GM08714 (cell line): ENCODE results near the gene LYZL6.
"Not testable (repeated sequence)": the region's sequence is repeated elsewhere in the genome, so short reads cannot be mapped to it uniquely, and the experiment has no call there.

Experiments used
- H3K4me3 ChIP-seq: fragments of 200-500 bp; sonication (Bioruptor generic); 2 replicates; pipeline ENCODE4 v1.5.1; 2014; ENCODE audit warnings: mild to moderate bottlenecking, low read length, inconsistent platforms
- ZNF274 ChIP-seq: IDR thresholded peaks from 2 replicates; pipeline ENCODE4 v1.6.1; 2012; ENCODE audit warnings: mild to moderate bottlenecking, low read depth, low read length

LYZL6 gene

DNA sequence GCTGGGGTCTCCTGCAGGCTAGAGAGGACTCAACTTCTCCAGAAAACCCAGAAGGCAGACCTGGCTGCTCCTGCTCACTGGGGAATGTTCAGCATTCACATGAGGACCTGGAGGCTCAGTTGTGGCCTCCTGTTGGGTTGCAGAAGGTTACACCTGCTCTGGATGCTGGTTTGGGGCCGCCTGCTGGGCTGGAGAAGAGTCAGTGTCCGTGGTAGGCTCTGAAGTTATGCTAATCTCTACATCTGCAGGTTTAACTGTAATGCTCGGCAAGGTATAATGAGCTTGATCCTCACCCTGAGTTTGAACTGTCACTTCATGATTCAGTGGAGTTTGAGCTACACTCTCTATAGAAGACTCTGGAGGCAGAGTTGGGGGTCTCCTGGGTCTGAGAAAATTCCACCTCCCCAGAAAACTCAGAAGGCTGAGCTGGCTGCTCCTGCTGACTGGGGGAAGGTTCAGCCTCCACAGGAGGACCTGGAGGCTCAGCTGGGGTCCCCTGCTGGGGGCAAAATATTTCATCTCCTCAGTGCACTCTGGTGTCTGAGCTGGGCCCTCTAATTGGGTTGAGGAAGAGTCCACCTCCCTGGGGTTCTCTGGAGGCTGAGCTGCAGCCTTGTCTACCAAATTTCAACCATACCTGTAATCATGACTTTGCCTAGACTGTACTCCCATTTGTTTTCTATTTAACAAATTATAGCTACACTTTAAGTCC, 36.4 kb downstream of the LYZL6 start:
- no peak for TF ChIP-seq ZNF274

DNA sequence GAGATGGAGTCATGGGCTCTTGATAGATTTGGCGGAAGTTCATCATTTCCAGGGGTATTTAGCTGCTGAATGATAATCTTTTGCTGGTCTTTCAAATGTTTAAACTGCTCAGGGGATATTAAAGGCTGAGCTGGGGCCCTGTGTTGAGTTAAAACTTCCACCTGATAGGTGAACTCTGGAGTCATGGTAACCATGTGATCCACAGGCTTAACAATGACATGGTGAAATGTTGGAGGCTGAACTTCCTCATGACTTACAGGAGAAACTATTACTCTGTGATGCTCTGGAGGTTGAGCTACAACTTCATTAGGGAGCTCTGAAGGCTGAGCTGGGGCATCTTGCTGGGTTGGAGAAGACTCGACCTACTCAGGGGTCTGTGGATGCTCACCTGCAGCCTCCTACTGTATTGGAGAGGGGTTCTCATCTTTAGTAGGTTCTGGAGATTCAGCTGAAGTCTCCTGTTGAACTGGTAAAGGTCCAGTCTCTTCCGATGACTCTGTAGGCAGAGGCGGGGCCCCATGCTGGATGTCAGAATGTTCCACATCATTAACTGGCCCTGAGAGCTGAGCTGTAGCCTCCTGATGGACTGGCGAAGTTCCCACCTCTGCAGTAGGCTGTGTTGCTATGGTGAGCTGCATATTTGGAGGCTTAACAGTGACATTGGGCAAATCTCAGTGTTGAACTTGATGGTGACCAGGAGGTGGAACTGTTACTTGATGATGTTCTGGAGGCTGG, 37.2 kb downstream of the LYZL6 start:
- TF ChIP-seq ZNF274 = no peak
- no peak overlapping the region for H3K4me3 ChIP-seq

More for the DNA sequence above, 36.4 kb downstream of the LYZL6 start:
- no peak overlapping the region for H3K4me3 ChIP-seq

DNA sequence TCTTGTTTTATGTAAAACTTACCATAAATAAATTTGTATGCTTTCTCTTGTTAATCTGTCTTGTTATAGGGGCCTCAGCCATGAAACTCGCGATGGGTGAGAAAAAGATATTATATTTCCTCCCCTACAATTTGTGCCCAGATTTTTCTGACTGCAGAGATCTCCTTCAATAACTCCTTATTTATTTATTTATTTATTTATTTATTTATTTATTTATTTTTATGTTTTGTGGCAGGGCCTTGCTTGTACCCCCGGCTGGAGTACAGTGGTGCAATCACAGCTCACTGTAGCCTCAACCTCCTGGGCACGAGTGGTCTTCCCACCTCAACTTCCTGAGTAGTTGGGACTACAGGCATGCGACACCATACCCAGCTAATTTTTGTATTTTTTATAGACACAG, 40.1 kb downstream of the LYZL6 start:
- no peak for TF ChIP-seq ZNF274
- no peak overlapping the region for H3K4me3 ChIP-seq

DNA sequence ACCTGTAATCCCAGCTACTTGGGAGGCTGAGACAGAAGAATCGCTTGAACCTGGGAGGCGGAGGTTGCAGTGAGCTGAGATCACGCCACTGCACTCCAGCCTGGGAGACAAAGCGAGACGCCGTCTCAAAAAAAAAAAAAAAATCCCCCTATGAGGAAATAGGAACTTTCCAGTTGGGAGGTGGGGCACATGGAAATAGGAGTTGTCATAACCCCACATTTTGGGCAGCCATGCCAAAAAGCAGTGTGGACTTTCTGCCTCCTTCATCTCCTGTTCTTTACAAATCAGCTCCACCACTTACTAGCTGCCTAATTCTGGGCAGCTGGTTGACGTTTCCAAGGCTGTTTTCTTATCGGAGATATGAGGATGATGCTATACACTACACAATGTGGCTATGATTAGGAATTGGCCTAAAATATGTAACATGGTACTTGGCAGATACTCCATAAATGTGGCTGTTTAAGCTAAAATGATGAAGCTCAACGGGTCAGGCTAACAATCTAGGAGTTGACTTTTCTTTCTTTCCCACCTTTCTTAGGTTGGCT, 41.8 kb downstream of the LYZL6 start:
- no peak overlapping the region for H3K4me3 ChIP-seq
- TF ChIP-seq ZNF274 = no peak

DNA sequence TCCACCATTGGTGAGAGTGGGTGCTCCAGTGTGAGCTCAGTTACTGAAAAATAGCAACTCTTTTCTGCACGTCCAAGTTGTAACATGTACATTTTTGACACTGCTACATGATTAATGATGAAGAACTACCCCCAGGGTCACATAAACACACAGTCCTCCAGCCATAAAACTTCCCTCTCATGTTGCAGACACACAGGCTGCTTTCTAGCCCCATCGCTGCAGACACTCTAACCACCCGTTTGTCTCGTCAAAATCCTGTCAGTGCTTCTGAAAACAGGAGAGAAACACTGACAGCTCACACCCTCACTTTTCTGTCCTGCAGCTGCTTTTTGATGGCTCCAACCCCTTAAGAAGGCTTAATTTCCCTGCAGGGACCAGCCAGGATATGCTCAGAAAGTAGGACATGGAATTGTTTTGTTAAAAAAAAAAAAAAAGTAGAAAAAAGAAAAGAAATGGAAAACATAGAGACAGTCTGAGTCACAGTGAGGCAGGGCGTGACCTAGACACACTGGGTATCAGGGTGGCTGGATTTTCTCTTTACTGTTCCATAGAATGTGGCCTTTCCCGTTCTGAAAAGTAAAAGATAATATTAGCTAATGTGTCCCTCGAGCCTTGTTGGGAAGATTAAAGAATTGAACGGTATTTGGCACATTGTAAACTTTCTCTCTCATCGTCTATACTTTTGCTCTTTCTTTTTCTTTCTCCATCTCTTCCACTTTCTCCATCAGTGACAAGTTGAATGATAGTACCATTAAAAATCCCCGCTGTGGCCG, 42.6 kb downstream of the LYZL6 start:
- no peak overlapping the region for H3K4me3 ChIP-seq
- TF ChIP-seq ZNF274 = no peak

DNA sequence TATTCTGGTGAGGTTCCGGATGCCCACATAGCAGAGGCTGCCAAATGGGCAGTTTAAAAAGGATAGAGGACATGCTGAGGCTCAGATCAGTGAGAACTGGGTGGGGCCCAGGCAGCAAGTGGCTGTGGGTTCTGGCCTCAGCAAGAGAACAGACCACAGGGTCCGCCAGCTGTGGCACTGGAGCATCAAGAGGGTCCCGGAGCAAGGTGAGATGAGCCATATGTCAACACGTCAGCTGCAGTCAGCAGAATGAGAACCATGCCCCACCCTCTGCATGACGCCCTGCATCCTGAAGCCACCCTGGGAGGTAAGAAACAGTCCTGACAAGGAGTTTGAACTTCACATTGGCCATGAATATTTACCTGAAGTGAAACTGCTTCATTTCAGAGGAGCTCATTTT, 43.2 kb downstream of the LYZL6 start:
- no peak for TF ChIP-seq ZNF274
- no peak overlapping the region for H3K4me3 ChIP-seq

DNA sequence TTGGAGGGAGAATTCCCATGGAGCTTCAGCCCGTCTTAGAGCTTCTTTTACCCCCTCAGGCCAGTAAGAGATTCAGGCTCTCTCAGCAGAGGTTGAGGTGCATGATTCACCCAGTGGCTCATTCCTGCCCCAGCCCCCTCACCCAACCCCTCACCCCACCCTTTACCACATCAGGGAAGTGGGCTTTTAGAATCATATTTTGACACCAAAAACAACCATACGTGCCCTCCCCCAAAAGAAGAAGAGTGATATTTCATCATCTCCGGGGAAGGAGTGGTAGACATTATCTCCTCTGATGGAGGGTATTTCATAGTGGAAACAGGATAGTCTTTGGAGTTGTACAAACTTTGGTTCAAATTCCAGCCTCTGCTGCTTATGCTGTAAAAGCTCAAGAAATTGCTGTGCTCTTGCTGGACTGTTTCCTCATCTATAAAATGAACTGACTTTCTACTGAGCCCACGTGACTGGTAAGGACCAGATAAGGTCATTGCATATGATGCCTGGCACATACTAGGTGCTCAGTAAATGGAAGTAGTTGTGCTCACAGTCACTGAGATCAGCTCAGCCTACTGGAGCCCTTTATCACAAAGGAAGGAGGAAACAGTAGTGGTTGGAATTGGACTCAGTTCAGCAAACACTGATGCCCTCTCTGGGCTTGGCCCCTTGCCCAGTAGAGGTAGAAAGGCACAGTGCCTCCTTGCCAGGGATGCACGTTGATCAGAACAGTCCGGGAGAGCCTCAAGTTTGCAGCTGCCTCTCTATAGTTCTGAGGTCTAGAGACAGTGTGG, 45.0 kb downstream of the LYZL6 start:
- H3K4me3 ChIP-seq = no peak overlapping the region
- TF ChIP-seq ZNF274 = no peak

DNA sequence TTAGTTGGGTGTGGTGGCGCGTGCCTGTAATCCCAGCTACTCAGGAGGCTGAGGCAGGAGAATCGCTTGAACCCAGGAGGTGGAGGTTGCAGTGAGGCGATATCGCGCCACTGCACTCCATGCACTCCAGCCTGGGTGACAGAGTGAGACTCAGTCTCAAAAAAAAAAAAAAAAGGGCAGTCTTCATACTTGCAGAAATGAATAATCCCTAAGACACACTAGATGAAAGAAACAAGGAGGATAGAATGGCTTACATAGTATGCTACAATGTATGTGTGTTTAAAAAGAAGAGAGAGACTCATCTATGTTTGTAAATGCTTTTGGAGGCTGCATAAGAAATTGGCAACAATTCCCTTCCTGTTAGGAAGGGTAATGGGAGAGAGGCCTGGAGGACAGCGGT, 45.7 kb downstream of the LYZL6 start:
- not testable (repeated sequence) for H3K4me3 ChIP-seq

DNA sequence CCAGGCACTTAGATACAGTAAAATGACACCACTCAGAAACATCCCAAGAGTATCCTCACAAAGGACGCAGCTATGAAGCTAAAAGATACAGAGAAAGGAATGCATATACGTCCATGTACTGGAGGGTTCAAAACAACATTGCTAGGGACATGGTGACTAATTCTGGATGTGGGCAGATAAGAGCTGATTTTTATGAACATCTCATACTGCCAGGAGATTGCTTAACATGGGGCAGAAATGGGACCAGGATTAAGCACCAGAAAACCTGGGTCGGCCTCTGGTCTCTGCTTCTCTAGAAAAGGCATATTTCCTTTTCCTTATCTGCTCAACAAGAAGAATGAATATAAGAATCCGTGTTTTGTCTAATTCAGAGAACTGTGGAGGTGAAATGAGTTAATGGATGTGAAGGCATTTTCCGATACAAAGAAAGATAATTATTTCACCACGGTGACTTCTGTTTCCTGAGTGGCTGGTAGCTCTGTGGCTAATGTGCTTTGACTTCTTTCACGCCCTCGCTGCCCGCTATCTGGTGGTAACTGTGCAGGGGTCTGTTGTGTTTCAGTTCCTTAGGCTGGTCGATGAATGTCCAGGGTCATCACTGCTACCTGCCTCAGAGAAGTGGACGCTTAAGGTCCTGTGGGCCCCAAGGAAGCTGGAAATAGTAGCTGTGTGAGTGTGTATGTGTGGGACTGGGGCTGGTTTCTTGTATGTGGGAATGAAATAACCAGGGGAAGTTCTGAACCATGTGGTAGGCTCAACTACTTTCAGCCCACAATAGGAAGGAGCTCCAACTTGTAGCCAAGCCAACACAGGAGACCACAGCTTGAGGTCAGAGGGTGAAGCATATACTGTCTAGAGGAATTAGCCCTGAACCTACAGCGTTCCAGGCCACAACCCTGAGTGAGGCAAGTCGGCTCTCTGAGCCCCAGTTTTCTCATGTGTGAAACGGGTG, 47.6 kb downstream of the LYZL6 start:
- no peak overlapping the region for H3K4me3 ChIP-seq
- TF ChIP-seq ZNF274 = no peak

DNA sequence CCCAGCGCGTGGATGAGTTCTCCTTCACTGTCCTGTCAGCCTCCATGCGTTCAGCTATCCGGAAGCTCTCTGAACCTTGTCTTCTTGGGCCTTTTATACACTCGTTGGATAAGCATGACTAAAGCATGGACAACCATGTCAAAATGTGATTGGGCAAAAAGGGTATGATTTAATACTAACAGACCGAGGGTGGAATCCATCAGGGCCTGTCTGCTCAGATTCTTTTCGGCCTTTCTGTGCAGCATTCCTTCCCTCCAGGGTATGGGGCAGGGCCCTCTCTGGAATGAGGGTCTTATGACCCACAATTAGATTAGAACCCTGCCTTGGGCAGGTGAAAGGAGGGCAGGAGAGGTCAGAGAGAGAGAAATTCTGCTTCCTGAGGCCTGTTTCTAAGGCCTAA, 49.3 kb downstream of the LYZL6 start:
- no peak for TF ChIP-seq ZNF274

DNA sequence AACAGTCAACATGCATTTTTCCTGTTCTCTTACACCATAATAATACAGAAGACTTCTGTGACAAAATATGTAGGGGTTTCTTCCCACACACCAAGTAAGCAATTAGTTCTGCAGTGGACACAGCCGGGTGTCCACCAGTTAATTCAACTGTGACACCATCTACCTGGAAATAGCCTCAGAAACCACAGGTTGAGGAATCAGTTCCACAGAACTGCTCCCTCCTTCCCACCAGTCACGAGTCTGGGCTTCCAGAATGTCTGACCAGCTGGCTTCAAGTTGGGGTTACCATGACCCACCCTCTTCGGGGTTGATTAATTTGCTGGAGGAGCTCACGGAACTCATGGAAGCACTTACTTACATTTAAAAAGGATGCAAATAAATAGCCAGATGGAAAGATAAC, 49.8 kb downstream of the LYZL6 start:
- no peak overlapping the region for H3K4me3 ChIP-seq
- TF ChIP-seq ZNF274 = no peak

More for the DNA sequence above, 49.3 kb downstream of the LYZL6 start:
- H3K4me3 ChIP-seq = no peak overlapping the region

DNA sequence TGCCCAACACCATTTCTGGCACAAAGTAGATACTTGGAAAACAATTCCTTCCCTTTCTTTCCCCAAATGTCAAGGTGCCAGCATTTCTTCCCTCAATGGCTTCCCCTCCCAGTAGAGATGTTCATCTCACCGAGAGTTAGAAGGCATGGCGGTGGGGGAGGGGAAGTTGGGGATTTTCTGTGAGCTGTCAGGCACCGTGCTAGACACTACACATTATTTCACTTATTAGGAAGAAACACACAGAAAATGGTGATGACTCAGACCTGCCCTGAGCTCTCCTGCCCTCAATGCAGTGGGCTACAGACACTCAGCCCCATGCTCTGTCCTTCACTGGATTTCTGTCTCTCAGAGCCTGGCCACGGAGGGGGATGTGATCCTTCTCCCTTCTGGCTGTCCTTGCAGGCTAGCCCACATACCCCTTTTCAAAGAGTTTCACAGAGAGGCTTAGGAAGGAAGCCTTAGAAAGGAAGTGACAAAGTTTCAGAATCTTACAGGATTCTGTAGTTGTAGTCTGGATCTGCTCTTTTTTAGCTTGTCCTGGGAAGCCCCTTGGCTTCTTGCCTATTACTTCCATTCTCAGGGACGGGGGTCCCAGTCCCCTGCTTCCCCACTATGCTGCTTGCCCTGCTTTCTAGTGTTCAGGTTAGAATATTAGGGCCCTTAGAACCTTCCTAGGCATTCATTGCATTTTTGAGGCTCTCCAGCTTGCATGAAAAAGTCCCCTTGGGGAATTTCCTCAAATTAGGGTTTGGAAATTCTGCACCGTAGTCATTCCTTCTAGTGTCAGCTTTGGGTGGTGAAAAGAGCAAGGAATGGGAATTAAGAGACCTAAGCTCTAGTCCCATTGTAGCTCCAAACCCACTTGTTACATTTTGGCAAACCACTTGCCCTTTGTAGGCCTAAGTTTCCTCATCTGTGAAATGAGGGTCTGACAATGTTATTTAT, 51.1 kb downstream of the LYZL6 start:
- no peak for TF ChIP-seq ZNF274
- no peak overlapping the region for H3K4me3 ChIP-seq
